H9 (cell line): ENCODE measurements around the gene DNAH8. TPM values are rescaled to one million over a fixed set of nuclear protein-coding genes. Genes with fewer than 3 reads are reported as not detected.

ENCODE experiments used
- DNase-seq: peaks from one replicate; pipeline ENCODE4 v3.0.0-alpha.2; 2017
- H2AFZ ChIP-seq: one replicate; pipeline ENCODE4 v1.6.1; 2013; ENCODE audit warnings: mild to moderate bottlenecking, low read length, control low read depth, moderate library complexity
- H2AK5ac ChIP-seq: 2 replicates; pipeline ENCODE4 v1.6.1; 2013; ENCODE audit warnings: low read length, control low read depth, mixed read lengths; ENCODE audit not compliant: insufficient read length
- H2BK120ac ChIP-seq: one replicate; pipeline ENCODE4 v1.6.1; 2013; ENCODE audit warnings: low read depth, mild to moderate bottlenecking, low read length, control low read depth, inconsistent platforms; ENCODE audit not compliant: poor library complexity, severe bottlenecking
- H2BK12ac ChIP-seq: 2 replicates; pipeline ENCODE4 v1.6.1; 2013; ENCODE audit warnings: low read length, control low read depth, mixed read lengths, low read depth; ENCODE audit not compliant: insufficient read length
- H2BK15ac ChIP-seq: 2 replicates; pipeline ENCODE4 v1.6.1; 2013; ENCODE audit warnings: low read depth, low read length, control low read depth
- H2BK20ac ChIP-seq: one replicate; pipeline ENCODE4 v1.6.1; 2013; ENCODE audit warnings: low read depth, mild to moderate bottlenecking, low read length, control low read depth, inconsistent platforms; ENCODE audit not compliant: poor library complexity, severe bottlenecking
- H2BK5ac ChIP-seq: 2 replicates; pipeline ENCODE4 v1.6.1; 2013; ENCODE audit warnings: low read length, control low read depth, mixed read lengths; ENCODE audit not compliant: insufficient read length
- H3K14ac ChIP-seq: 2 replicates; pipeline ENCODE4 v1.6.1; 2013; ENCODE audit warnings: low read length, control low read depth; ENCODE audit not compliant: insufficient read depth
- H3K18ac ChIP-seq: 2 replicates; pipeline ENCODE4 v1.6.1; 2013; ENCODE audit warnings: low read depth, mild to moderate bottlenecking, mixed read lengths, low read length, control low read depth; ENCODE audit not compliant: insufficient read length
- H3K23ac ChIP-seq: 2 replicates; pipeline ENCODE4 v1.6.1; 2013; ENCODE audit warnings: low read length, control low read depth, mixed read lengths, low read depth; ENCODE audit not compliant: insufficient read length
- H3K23me2 ChIP-seq: 2 replicates; pipeline ENCODE4 v1.6.1; 2013; ENCODE audit warnings: low read depth, mild to moderate bottlenecking, mixed read lengths, low read length, control low read depth; ENCODE audit not compliant: insufficient read length, poor library complexity, severe bottlenecking
- H3K27ac ChIP-seq: 2 replicates; pipeline ENCODE4 v1.5.1; 2013; ENCODE audit warnings: low read length, control low read depth, mixed read lengths, low read depth; ENCODE audit not compliant: insufficient read length
- H3K27me3 ChIP-seq: 2 replicates; pipeline ENCODE4 v1.6.1; 2013; ENCODE audit warnings: low read length, control low read depth, inconsistent platforms; ENCODE audit not compliant: insufficient read depth
- H3K4ac ChIP-seq: 2 replicates; pipeline ENCODE4 v1.6.1; 2013; ENCODE audit warnings: low read depth, mild to moderate bottlenecking, control low read depth, inconsistent platforms, low read length, moderate library complexity
- H3K4me1 ChIP-seq: 2 replicates; pipeline ENCODE4 v1.6.1; 2013; ENCODE audit warnings: low read length, control low read depth, inconsistent platforms; ENCODE audit not compliant: insufficient read depth
- H3K4me2 ChIP-seq: 2 replicates; pipeline ENCODE4 v1.6.1; 2013; ENCODE audit warnings: low read length, control low read depth, mixed read lengths; ENCODE audit not compliant: insufficient read length, insufficient read depth
- H3K56ac ChIP-seq: 2 replicates; pipeline ENCODE4 v1.6.1; 2013; ENCODE audit warnings: low read depth, mild to moderate bottlenecking, mixed read lengths, low read length, control low read depth; ENCODE audit not compliant: insufficient read length
- H3K79me1 ChIP-seq: 2 replicates; pipeline ENCODE4 v1.6.1; 2013; ENCODE audit warnings: low read depth, mild to moderate bottlenecking, moderate library complexity, low read length, control low read depth, inconsistent platforms; ENCODE audit not compliant: insufficient read depth, poor library complexity, severe bottlenecking
- H3K79me2 ChIP-seq: 2 replicates; pipeline ENCODE4 v1.6.1; 2013; ENCODE audit warnings: low read length, control low read depth, inconsistent platforms; ENCODE audit not compliant: insufficient read depth
- H3K9ac ChIP-seq: 2 replicates; pipeline ENCODE4 v1.6.1; 2013; ENCODE audit warnings: low read length, control low read depth, mixed read lengths; ENCODE audit not compliant: insufficient read length; ENCODE audit errors: extremely low read depth
- H3K9me3 ChIP-seq: one replicate; pipeline ENCODE4 v1.6.1; 2013; ENCODE audit warnings: low read depth, low read length, inconsistent platforms; ENCODE audit not compliant: control insufficient read depth
- H3T11ph ChIP-seq: one replicate; pipeline ENCODE4 v1.6.1; 2013; ENCODE audit warnings: mild to moderate bottlenecking, low read length, control low read depth, inconsistent platforms
- H4K20me1 ChIP-seq: one replicate; pipeline ENCODE4 v1.6.1; 2013; ENCODE audit not compliant: control insufficient read depth, insufficient read length, insufficient read depth
- H4K5ac ChIP-seq: 2 replicates; pipeline ENCODE4 v1.6.1; 2013; ENCODE audit warnings: low read depth, mild to moderate bottlenecking, mixed read lengths, low read length, control low read depth; ENCODE audit not compliant: insufficient read length
- H4K8ac ChIP-seq: replicated peaks from 2 replicates; pipeline ENCODE4 v1.6.1; 2013; ENCODE audit warnings: low read length, control low read depth, mixed read lengths, low read depth; ENCODE audit not compliant: insufficient read length
- H4K91ac ChIP-seq: 2 replicates; pipeline ENCODE4 v1.6.1; 2013; ENCODE audit warnings: low read depth, mild to moderate bottlenecking, moderate library complexity, mixed read lengths, low read length, control low read depth; ENCODE audit not compliant: insufficient read length
- H3K27ac Mint-ChIP-seq, 3 experiments: 2 replicates in 2 of 3; 3 replicates in 1 of 3; pipeline ENCODE4 v1.8.0; 2020 to 2021; ENCODE audit warnings: mixed read lengths in 3 of 3, mild to moderate bottlenecking in 1 of 3, moderate library complexity in 1 of 3
- H3K27me3 Mint-ChIP-seq: 2 replicates; pipeline ENCODE4 v1.8.0; 2021; ENCODE audit warnings: low read depth, mild to moderate bottlenecking, moderate library complexity, mixed read lengths
- H3K36me3 Mint-ChIP-seq, 3 experiments: 2 replicates in 2 of 3; 3 replicates in 1 of 3; pipeline ENCODE4 v1.8.0; 2020 to 2021; ENCODE audit warnings: low read depth in 3 of 3, mixed read lengths in 3 of 3; ENCODE audit not compliant: insufficient read depth in 1 of 3
- H3K4me1 Mint-ChIP-seq, 2 experiments: 2 replicates each; pipeline ENCODE4 v1.8.0; 2020; ENCODE audit warnings: mixed read lengths in 2 of 2
- H3K4me3 Mint-ChIP-seq, 2 experiments: 2 replicates in 1 of 2; 3 replicates in 1 of 2; pipeline ENCODE4 v1.8.0; 2020 to 2021; ENCODE audit warnings: mild to moderate bottlenecking in 2 of 2, mixed read lengths in 2 of 2, moderate library complexity in 1 of 2
- H3K9me3 Mint-ChIP-seq, 2 experiments: 2 replicates in 1 of 2; 3 replicates in 1 of 2; pipeline ENCODE4 v1.8.0; 2020; ENCODE audit warnings: mild to moderate bottlenecking in 2 of 2, mixed read lengths in 2 of 2, moderate library complexity in 1 of 2
- WGBS: extraction: QIAGEN DNeasy Blood & Tissue Kit; methylation state at CpG from one replicate; pipeline ENCODE4 v1.1.7; 2013; ENCODE audit warnings: missing lambda C conversion rate, low lambda C conversion rate, mixed read lengths; ENCODE audit not compliant: insufficient read length; ENCODE audit errors: extremely low coverage; 5-methylcytosine and 5-hydroxymethylcytosine counted together
- total RNA-seq: library from RNA; stranded (reverse); gene quantifications from 2 replicates; pipeline ENCODE4 v1.2.1, GENCODE V29; 2021
- TF ChIP-seq, protein P1 (sequence below): fragments of 200-600 bp; sonication (generic); conservative IDR thresholded peaks from 3 replicates; pipeline ENCODE4 v1.8.0; 2021; ENCODE audit warnings: antibody characterized with exemption, mild to moderate bottlenecking

The DNAH8 gene
- total RNA-seq, 1 experiment from 2014 or later: not detected

DNA sequence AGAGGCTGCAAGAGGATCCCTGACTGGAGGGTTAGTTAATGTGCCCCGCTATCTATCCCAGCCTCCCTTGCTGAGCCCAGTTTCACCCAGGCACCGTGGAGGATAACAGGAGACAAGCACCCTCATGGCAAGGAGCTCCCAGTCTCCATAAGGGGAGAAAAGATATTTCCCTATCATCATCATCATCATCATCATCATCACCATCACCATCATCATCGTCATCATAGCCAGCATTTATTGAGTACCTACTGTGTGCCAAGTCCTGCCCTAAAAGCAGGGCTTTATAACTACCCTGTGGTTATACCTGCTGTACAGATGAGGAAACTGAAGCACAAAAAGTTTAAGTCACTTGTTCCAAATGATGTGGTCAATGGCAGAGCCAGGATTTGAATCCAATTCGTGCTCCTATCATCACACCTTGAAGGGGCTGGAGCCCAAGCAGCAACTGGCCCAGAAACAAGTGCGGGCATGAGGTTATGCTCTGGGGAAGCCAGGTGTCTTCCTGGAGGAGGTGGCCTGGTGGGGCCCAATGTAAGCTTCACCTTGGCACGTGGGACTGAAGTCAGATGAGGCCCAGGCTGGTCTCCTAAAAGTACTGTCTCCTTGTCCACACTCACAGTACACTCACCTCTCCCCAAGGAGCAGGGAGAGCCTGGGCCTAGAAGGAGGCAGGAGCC lies 343.5 kb downstream of the DNAH8 start:
- DNase-seq: no peak
- H3K9me3 Mint-ChIP-seq: no peaks in the 10 kb centered on the region
- Histone ChIP-seq H3T11ph (no peak overlapping the region), H3K4me2 (no peak overlapping the region), H3K14ac (no peak overlapping the region), H3K27me3 (no peaks in the 10 kb centered on the region), H4K20me1 (peaks cover 3% of the 10 kb centered on the region), H4K91ac (no peak overlapping the region), H3K79me1 (no peaks in the 10 kb centered on the region), H2BK5ac (no peak overlapping the region), H3K9ac (no peak overlapping the region), H2AK5ac (no peak overlapping the region), H3K27ac (no peak overlapping the region), H3K4ac (no peak overlapping the region), H4K5ac (no peak overlapping the region), H3K79me2 (no peaks in the 10 kb centered on the region), H3K18ac (no peak overlapping the region), H3K23ac (no peak overlapping the region), H3K56ac (no peak overlapping the region), H3K23me2 (peaks cover 2% of the 10 kb centered on the region), H2BK12ac (no peak overlapping the region), H2BK15ac (no peak overlapping the region), H3K9me3 (no peaks in the 10 kb centered on the region), H4K8ac (no peak overlapping the region), H2BK120ac (no peak overlapping the region), H2AFZ (no peak overlapping the region), H2BK20ac (no peak overlapping the region), H3K4me1 (no peaks in the 10 kb centered on the region)
- H3K27ac Mint-ChIP-seq: no peak overlapping the region
- peaks cover 14 to 17% of the 10 kb centered on the region in 2 experiments for H3K4me1 Mint-ChIP-seq
- no peak overlapping the region for H3K4me3 Mint-ChIP-seq
- peaks cover 11% of the 10 kb centered on the region for H3K27me3 Mint-ChIP-seq
- TF ChIP-seq, protein P1, sequence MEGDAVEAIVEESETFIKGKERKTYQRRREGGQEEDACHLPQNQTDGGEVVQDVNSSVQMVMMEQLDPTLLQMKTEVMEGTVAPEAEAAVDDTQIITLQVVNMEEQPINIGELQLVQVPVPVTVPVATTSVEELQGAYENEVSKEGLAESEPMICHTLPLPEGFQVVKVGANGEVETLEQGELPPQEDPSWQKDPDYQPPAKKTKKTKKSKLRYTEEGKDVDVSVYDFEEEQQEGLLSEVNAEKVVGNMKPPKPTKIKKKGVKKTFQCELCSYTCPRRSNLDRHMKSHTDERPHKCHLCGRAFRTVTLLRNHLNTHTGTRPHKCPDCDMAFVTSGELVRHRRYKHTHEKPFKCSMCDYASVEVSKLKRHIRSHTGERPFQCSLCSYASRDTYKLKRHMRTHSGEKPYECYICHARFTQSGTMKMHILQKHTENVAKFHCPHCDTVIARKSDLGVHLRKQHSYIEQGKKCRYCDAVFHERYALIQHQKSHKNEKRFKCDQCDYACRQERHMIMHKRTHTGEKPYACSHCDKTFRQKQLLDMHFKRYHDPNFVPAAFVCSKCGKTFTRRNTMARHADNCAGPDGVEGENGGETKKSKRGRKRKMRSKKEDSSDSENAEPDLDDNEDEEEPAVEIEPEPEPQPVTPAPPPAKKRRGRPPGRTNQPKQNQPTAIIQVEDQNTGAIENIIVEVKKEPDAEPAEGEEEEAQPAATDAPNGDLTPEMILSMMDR: no peak
- WGBS: no CpG with 5 or more reads among the region's 6 CpGs
- H3K36me3 Mint-ChIP-seq: peaks cover 0 to 7% (median 3%) of the 10 kb centered on the region in 3 experiments; a peak in 4 of 7 replicates
